ENCODE data around the gene KLK13.

Gene KLK13

GRCh38 chr19:51076631-51077213, 11.8 kb upstream of the KLK13 start:
- FAIRE-seq (no peak), DNase-seq (ENCODE audit: insufficient read length) (no peak)
- TF ChIP-seq POLR2A (IDR thresholded peaks at IDR 0.05; ENCODE audit: low read depth, low read length), result no peak
- TF ChIP-seq TAF1 (IDR thresholded peaks at IDR 0.05; ENCODE audit: borderline replicate concordance, low read depth, low read length), result no peak
- TF ChIP-seq POLR2AphosphoS5 (IDR thresholded peaks at IDR 0.05; ENCODE audit: low read depth, low read length), result no peak

- DNase-seq (ENCODE audit: insufficient read length) (no peak), FAIRE-seq (no peak)
- TF ChIP-seq TAF1 (IDR thresholded peaks at IDR 0.05; ENCODE audit: borderline replicate concordance, low read depth, low read length) (no peak), POLR2AphosphoS5 (IDR thresholded peaks at IDR 0.05; ENCODE audit: low read depth, low read length) (no peak), POLR2A (IDR thresholded peaks at IDR 0.05; ENCODE audit: low read depth, low read length) (no peak)
Measured at GRCh38 chr19:51075998-51076397, 11.1 kb upstream of the KLK13 start.

- no peak for TF ChIP-seq POLR2AphosphoS5 (IDR thresholded peaks at IDR 0.05; ENCODE audit: low read depth, low read length)
- TF ChIP-seq POLR2A (IDR thresholded peaks at IDR 0.05; ENCODE audit: low read depth, low read length), result no peak
- no peak for TF ChIP-seq TAF1 (IDR thresholded peaks at IDR 0.05; ENCODE audit: borderline replicate concordance, low read depth, low read length)
- DNase-seq (ENCODE audit: insufficient read length) (no peak), FAIRE-seq (no peak)
Measured at GRCh38 chr19:51071095-51071405, 6.2 kb upstream of the KLK13 start.

GRCh38 chr19:51070334-51071094, 5.6 kb upstream of the KLK13 start:
- TF ChIP-seq POLR2A (IDR thresholded peaks at IDR 0.05; ENCODE audit: low read depth, low read length) (no peak), POLR2AphosphoS5 (IDR thresholded peaks at IDR 0.05; ENCODE audit: low read depth, low read length) (no peak), TAF1 (IDR thresholded peaks at IDR 0.05; ENCODE audit: borderline replicate concordance, low read depth, low read length) (no peak)
- DNase-seq (ENCODE audit: insufficient read length), result no peak
- FAIRE-seq, result no peak

DNA sequence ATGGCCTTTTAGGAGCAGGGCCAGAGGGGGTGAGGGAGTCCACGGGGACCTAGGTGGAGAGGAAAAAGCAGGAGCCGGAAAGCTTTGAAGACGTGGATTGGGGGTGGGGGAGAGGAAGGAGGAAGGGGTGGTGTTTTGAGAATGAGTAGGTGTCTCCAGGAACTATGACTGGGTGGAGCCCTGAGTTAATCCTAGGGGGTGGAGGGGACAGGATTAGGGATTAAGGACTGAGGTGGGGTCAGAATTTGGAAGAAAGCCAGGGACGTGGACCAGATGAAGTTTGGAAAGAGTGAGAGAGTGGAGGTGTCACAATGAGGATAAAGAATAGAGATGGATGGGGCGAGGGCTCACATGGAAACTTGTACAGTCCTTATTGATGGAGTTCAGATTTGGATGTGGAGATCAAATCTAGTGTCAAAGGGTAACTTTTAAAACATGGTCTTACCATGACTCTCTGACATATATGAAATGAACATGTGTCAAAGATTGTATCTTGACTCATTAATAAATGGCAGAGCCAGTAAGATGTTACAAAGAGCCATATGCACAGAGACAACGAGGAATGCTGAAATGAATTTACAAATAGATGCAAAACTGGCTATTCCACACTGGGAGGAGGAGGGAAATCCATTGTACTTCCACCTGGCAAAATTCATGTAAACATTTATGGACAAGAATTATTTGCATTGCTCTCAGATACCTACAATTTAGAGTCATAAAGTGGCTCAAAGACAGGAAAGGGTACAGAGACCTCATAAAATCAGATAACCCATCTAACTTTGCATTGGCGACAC, 1.7 kb upstream of the KLK13 start:
- TF ChIP-seq TAF1 (IDR thresholded peaks at IDR 0.05; ENCODE audit: borderline replicate concordance, low read depth, low read length), result no peak
- no peak for FAIRE-seq
- DNase-seq (ENCODE audit: insufficient read length), result no peak

DNA sequence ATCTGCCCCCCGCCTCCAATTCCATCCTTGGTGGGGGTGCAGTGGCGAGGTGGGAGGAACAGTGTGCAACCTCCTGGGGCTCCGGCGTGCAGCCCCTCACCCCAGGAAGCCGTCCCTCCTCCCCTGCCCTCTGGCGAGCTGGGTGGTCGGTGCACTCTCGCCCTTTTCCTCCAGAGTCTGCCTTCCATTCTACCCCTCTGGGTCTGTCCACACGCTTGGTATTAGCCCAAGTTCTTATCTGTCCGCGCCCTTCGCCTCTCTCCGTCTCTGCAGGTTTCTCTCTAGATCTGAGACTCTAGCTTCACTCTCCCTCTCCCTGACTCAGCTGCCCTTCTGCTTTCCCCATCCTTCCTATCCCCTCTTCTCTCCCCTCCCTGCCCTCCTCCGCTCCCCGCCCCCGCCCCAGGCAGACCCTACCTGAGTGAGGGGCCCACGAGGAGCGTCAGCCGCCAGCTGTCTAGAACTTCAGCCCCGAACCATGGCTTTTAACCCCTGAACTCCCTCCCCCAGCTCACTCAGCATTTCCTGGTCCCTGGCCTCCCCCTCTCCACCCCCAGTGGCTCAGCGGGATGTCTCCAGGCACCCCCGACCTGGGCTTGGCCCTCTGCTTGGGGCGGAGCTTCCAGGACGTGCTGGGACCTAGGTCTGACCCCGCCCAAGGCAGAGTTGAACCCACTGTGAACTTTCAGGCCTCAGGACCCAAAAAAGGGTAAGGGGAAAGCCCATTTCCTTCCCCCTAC, 499 bp upstream of the KLK13 start:
- TF ChIP-seq TAF1 (IDR thresholded peaks at IDR 0.05; ENCODE audit: borderline replicate concordance, low read depth, low read length) (no peak), POLR2AphosphoS5 (IDR thresholded peaks at IDR 0.05; ENCODE audit: low read depth, low read length) (no peak), POLR2A (IDR thresholded peaks at IDR 0.05; ENCODE audit: low read depth, low read length) (no peak)
- no peak for FAIRE-seq
- DNase-seq (ENCODE audit: insufficient read length), result no peak

GRCh38 chr19:51063664-51064063, 1.2 kb downstream of the KLK13 start:
- TF ChIP-seq POLR2A (IDR thresholded peaks at IDR 0.05; ENCODE audit: low read depth, low read length) (no peak), POLR2AphosphoS5 (IDR thresholded peaks at IDR 0.05; ENCODE audit: low read depth, low read length) (no peak), TAF1 (IDR thresholded peaks at IDR 0.05; ENCODE audit: borderline replicate concordance, low read depth, low read length) (no peak)
- FAIRE-seq, result no peak
- DNase-seq (ENCODE audit: insufficient read length), result no peak

- FAIRE-seq, result no peak
- TF ChIP-seq POLR2A (IDR thresholded peaks at IDR 0.05; ENCODE audit: low read depth, low read length) (no peak), TAF1 (IDR thresholded peaks at IDR 0.05; ENCODE audit: borderline replicate concordance, low read depth, low read length) (no peak), POLR2AphosphoS5 (IDR thresholded peaks at IDR 0.05; ENCODE audit: low read depth, low read length) (no peak)
- DNase-seq (ENCODE audit: insufficient read length), result no peak
Measured at GRCh38 chr19:51060973-51061372, 3.9 kb downstream of the KLK13 start.

GRCh38 chr19:51060336-51060735, 4.6 kb downstream of the KLK13 start:
- FAIRE-seq (no peak), DNase-seq (ENCODE audit: insufficient read length) (no peak)
- no peak for TF ChIP-seq POLR2AphosphoS5 (IDR thresholded peaks at IDR 0.05; ENCODE audit: low read depth, low read length)
- no peak for TF ChIP-seq POLR2A (IDR thresholded peaks at IDR 0.05; ENCODE audit: low read depth, low read length)
- TF ChIP-seq TAF1 (IDR thresholded peaks at IDR 0.05; ENCODE audit: borderline replicate concordance, low read depth, low read length), result no peak

DNA sequence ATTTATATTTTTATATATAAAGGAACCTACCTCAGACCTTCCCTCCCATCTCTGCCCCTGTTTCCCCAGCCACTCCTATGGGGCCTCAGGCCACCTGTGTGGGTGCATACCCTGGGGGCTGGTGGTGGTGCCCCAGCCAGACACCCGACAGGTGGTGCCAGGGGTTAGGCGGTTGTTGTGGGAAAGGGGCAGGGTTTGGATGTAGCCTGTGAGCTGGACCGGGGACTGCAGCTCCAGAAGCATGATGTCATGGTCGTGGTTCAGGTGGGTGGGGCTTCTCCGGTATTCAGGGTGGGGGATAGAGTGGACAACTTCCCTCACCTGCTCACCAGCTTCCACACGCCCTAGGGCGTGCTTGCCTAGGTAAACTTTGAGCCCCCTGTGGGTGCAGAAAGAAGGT, 5.2 kb downstream of the KLK13 start:
- DNase-seq (ENCODE audit: insufficient read length), result no peak
- no peak for FAIRE-seq
- no peak for TF ChIP-seq TAF1 (IDR thresholded peaks at IDR 0.05; ENCODE audit: borderline replicate concordance, low read depth, low read length)
- no peak for TF ChIP-seq POLR2A (IDR thresholded peaks at IDR 0.05; ENCODE audit: low read depth, low read length)
- TF ChIP-seq POLR2AphosphoS5 (IDR thresholded peaks at IDR 0.05; ENCODE audit: low read depth, low read length), result no peak

DNA sequence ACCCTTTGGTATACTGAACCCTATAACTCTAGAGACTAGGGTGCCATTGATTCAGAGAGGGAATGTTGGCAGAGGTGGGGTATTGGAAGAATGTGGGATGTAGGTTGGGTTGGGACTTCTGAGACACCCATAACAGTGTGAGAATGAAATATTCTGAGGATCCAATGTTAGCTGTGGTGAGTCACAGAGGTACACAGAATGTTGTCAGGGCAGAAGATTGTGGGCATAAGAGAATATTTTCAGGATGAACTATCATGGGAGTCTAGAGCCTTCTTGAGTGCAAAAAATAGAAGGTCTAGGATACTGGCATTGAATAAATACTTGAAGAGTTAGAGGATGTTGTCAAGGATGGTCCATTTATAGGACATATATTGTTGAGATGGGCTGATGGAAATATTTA, 9.0 kb downstream of the KLK13 start:
- FAIRE-seq (no peak), DNase-seq (ENCODE audit: insufficient read length) (no peak)
- TF ChIP-seq POLR2A (IDR thresholded peaks at IDR 0.05; ENCODE audit: low read depth, low read length), result no peak
- TF ChIP-seq TAF1 (IDR thresholded peaks at IDR 0.05; ENCODE audit: borderline replicate concordance, low read depth, low read length), result no peak
- TF ChIP-seq POLR2AphosphoS5 (IDR thresholded peaks at IDR 0.05; ENCODE audit: low read depth, low read length), result no peak

Data from GM12892 (cell line).